Measurements from ENCODE around the gene CYBA. TPM values are rescaled to one million over a fixed set of nuclear protein-coding genes. Genes with fewer than 3 reads are reported as not detected.

The CYBA gene
- total RNA-seq, 1 donor from 2014 or later: 51.8 TPM

DNA sequence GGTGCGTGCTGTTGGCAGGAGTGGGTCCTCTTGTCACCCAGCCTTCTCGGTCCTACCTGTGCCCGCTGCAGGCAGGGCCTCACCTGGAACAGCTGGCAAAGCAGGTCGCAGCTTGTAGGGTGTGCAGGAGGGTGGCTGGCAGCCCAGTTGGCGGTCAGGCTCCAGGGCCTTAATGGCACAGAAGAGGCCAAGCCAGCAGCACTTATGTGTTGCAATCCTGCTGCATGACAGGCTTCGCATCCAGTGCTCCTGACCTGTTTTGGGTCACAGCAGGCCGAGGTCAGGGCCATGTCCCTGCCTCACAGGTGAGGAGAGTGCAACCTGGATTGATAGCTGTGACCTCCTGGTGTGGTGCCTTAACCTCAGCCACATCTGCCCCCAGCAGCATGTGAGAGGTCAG, 48.8 kb downstream of the CYBA start:
- H3K36me3 Mint-ChIP-seq (ENCODE audit: unreplicated experiment): peaks cover 44% of the 10 kb centered on the region
- TF ChIP-seq, protein P1, sequence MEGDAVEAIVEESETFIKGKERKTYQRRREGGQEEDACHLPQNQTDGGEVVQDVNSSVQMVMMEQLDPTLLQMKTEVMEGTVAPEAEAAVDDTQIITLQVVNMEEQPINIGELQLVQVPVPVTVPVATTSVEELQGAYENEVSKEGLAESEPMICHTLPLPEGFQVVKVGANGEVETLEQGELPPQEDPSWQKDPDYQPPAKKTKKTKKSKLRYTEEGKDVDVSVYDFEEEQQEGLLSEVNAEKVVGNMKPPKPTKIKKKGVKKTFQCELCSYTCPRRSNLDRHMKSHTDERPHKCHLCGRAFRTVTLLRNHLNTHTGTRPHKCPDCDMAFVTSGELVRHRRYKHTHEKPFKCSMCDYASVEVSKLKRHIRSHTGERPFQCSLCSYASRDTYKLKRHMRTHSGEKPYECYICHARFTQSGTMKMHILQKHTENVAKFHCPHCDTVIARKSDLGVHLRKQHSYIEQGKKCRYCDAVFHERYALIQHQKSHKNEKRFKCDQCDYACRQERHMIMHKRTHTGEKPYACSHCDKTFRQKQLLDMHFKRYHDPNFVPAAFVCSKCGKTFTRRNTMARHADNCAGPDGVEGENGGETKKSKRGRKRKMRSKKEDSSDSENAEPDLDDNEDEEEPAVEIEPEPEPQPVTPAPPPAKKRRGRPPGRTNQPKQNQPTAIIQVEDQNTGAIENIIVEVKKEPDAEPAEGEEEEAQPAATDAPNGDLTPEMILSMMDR (IDR thresholded peaks at IDR 0.05): no peak
- DNase-seq (ENCODE audit: extremely low spot score, unreplicated experiment): no peak
- no peaks in the 10 kb centered on the region for H3K27me3 Mint-ChIP-seq (ENCODE audit: unreplicated experiment)
- no peaks in the 10 kb centered on the region for H3K4me1 Mint-ChIP-seq (ENCODE audit: unreplicated experiment)
- H3K4me3 Mint-ChIP-seq (ENCODE audit: unreplicated experiment): no peak overlapping the region
- no peak overlapping the region for H3K27ac Mint-ChIP-seq (ENCODE audit: unreplicated experiment)
- no peaks in the 10 kb centered on the region for H3K9me3 Mint-ChIP-seq (ENCODE audit: unreplicated experiment)

DNA sequence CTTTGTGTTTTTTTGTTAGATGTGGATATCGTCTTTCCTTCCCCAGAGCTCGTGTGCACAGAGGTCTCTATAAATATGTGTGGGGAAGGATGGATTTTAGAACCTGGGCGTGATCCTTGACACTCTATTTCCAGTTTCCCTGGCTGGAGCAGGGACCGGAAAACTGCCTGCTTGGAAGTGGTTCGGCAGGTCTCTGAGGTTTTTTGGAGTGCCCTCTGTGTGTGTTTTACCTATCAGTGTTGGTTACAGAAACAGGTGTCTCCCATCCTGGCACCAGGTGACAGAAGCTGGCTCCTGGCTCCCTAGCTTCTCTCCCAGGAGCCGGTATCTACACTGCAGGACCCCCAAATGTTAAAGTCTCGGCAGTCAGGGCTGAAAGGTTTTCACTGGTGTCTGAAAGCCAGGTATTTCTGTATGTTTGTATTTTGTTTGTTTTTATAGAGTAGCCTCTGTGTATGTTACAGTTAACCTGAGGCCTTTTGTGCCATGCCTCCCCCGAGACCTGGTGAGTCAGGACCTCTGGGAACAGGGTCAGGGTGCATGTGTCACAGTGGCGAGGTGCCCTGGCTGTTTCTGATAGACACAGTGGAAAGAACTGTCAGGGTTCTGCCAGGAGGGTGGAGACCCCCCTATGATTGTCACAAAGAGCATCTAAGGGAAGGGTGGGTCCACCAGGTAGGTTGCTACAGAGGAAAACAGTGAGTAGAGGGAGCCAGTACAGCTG, 49.4 kb downstream of the CYBA start:
- peaks cover 44% of the 10 kb centered on the region for H3K36me3 Mint-ChIP-seq (ENCODE audit: unreplicated experiment)
- no peak overlapping the region for H3K4me3 Mint-ChIP-seq (ENCODE audit: unreplicated experiment)
- no peaks in the 10 kb centered on the region for H3K4me1 Mint-ChIP-seq (ENCODE audit: unreplicated experiment)
- DNase-seq (ENCODE audit: extremely low spot score, unreplicated experiment): no peak
- no peak overlapping the region for H3K27ac Mint-ChIP-seq (ENCODE audit: unreplicated experiment)
- H3K27me3 Mint-ChIP-seq (ENCODE audit: unreplicated experiment): no peaks in the 10 kb centered on the region
- TF ChIP-seq, protein P1 (IDR thresholded peaks at IDR 0.05): no peak
- no peaks in the 10 kb centered on the region for H3K9me3 Mint-ChIP-seq (ENCODE audit: unreplicated experiment)

DNA sequence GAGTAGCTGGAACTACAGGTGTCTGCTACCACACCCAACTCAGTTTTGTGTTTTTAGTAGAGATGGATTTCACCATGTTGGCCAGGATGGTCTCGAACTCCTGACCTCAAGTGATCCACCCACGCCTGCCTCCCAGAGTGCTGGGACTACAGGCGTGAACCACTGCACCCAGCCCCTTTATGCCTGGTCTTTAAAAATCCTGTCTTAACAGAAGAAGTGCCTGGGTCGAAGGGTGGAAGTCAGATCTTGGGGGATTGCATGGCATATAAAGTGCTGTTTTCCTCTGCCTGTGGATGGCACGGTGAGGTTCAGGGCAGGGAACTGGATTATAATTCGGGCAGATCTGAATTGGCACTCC, 50.3 kb downstream of the CYBA start:
- TF ChIP-seq, protein P1 (IDR thresholded peaks at IDR 0.05): no peak
- H3K27ac Mint-ChIP-seq (ENCODE audit: unreplicated experiment): no peak overlapping the region
- no peaks in the 10 kb centered on the region for H3K9me3 Mint-ChIP-seq (ENCODE audit: unreplicated experiment)
- H3K27me3 Mint-ChIP-seq (ENCODE audit: unreplicated experiment): no peaks in the 10 kb centered on the region
- no peak for DNase-seq (ENCODE audit: extremely low spot score, unreplicated experiment)
- peaks cover 45% of the 10 kb centered on the region for H3K36me3 Mint-ChIP-seq (ENCODE audit: unreplicated experiment)
- no peaks in the 10 kb centered on the region for H3K4me1 Mint-ChIP-seq (ENCODE audit: unreplicated experiment)
- no peak overlapping the region for H3K4me3 Mint-ChIP-seq (ENCODE audit: unreplicated experiment)

DNA sequence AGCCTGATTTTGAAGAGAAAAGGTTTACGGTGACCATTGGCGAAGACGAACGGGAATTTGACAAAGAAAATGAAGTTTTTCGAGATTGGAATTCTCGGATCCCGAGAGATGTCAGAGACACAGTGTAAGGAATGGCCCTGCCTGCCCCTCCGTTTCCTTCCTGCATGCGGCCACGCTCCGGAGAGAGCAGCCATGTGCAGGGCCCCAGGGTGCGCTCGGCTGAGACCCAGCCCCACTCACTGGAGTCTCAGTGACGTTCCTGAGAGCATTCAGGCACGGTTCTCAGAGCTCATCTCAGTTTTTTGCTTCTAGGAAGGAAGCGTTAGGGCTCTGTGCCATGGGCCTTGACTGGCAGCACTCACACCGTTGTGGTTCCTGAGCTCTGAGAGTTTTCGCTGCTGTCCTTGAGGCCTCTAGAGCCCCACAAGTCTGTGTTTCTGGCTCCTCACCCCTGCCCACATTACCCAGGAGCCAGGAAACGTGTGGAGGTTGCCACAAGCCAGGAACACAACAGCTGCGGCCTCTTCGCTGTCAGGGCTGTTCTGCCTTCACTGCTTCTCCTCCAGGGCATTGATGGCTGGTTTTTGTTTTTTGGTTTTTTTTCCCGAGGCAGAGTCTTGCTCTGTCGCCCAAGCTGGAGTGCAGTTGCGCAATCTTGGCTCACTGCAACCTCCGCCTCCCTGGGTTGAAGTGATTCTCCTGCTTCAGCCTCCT, 50.9 kb downstream of the CYBA start:
- no peaks in the 10 kb centered on the region for H3K9me3 Mint-ChIP-seq (ENCODE audit: unreplicated experiment)
- peaks cover 45% of the 10 kb centered on the region for H3K36me3 Mint-ChIP-seq (ENCODE audit: unreplicated experiment)
- H3K27me3 Mint-ChIP-seq (ENCODE audit: unreplicated experiment): no peaks in the 10 kb centered on the region
- DNase-seq (ENCODE audit: extremely low spot score, unreplicated experiment): no peak
- H3K27ac Mint-ChIP-seq (ENCODE audit: unreplicated experiment): no peak overlapping the region
- TF ChIP-seq, protein P1 (IDR thresholded peaks at IDR 0.05): no peak
- H3K4me3 Mint-ChIP-seq (ENCODE audit: unreplicated experiment): no peak overlapping the region
- no peaks in the 10 kb centered on the region for H3K4me1 Mint-ChIP-seq (ENCODE audit: unreplicated experiment)

DNA sequence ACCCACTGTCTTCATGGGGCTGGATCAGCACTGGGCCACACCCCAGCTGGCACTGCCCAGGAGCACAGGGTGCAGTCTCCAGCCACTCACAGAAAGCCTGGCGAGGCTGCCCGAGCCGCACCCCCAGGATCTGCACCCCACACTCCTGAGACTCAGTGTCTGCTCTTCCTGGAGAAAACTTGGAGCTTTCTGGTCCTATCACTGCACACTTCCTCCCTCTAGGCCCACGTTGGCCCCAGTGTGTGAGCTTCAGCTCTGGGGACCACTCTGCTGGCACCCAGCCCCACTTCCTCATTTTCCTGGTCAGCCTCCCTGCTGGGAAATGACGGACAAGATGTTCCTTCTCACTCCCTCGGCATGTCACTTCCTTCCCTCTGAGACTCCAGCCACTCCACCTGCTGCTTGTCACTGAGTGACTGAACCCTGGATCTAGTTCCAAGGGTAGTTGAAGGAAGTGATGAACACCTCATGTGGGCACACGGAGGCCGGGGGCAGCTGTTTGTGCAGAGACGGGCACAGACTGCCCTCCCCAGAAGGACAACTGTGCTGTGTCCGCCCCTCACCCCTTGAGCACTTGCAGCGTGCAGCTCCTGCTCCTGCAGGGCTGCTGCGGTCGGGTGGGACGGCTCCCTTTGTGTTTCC, 51.6 kb downstream of the CYBA start:
- Mint-ChIP-seq H3K4me3 (ENCODE audit: unreplicated experiment) (no peak overlapping the region), H3K27ac (ENCODE audit: unreplicated experiment) (no peak overlapping the region), H3K9me3 (ENCODE audit: unreplicated experiment) (no peaks in the 10 kb centered on the region), H3K27me3 (ENCODE audit: unreplicated experiment) (no peaks in the 10 kb centered on the region), H3K4me1 (ENCODE audit: unreplicated experiment) (no peaks in the 10 kb centered on the region), H3K36me3 (ENCODE audit: unreplicated experiment) (peaks cover 45% of the 10 kb centered on the region)
- TF ChIP-seq, protein P1 (IDR thresholded peaks at IDR 0.05): no peak
- DNase-seq (ENCODE audit: extremely low spot score, unreplicated experiment): no peak

Measured in osteocyte (in vitro differentiated cells).